HL-60 (cell line): ENCODE results near the gene RNASE7.

Source experiments
- CTCF ChIP-seq: IDR thresholded peaks from one replicate; pipeline ENCODE4 v1.5.1; 2011; ENCODE audit warnings: low read length, control low read depth, inconsistent platforms; ENCODE audit not compliant: insufficient read depth
- GABPA ChIP-seq: IDR thresholded peaks from 2 replicates; pipeline ENCODE4 v1.6.1; 2012; ENCODE audit warnings: low read depth
- POLR2AphosphoS5 ChIP-seq: IDR thresholded peaks from 2 replicates; pipeline ENCODE4 v1.6.1; 2012; ENCODE audit warnings: low read depth
- REST ChIP-seq: IDR thresholded peaks from 2 replicates; pipeline ENCODE4 v1.6.1; 2012; ENCODE audit warnings: low read depth; ENCODE audit not compliant: insufficient replicate concordance
- SPI1 ChIP-seq: IDR thresholded peaks from 2 replicates; pipeline ENCODE4 v1.6.1; 2012; ENCODE audit warnings: low read depth, mild to moderate bottlenecking, borderline replicate concordance

- TF ChIP-seq CTCF (no peak), REST (no peak), GABPA (no peak), POLR2AphosphoS5 (no peak), SPI1 (no peak)
Observed at GRCh38 chr14:21019366-21019765, 22.8 kb upstream of the RNASE7 start.
